HS-27A (cell line): Measurements from ENCODE around the gene NDUFB4.
"Not testable (repeated sequence)": the region's sequence is repeated elsewhere in the genome, so short reads cannot be mapped to it uniquely, and the experiment has no call there.

Experiments
- DNase-seq: peaks from one replicate; pipeline ENCODE4 v3.0.0-alpha.2; 2012; ENCODE audit warnings: low read depth, missing footprints

The NDUFB4 gene

GRCh38 chr3:120569222-120570057, 26.7 kb upstream of the NDUFB4 start:
- no peak for DNase-seq

GRCh38 chr3:120572027-120572426, 24.1 kb upstream of the NDUFB4 start:
- no peak for DNase-seq

- DNase-seq = no peak
These were observed 8.7 kb upstream of the NDUFB4 start for GRCh38 chr3:120587332-120587975.

- no peak for DNase-seq
These were observed 384 bp upstream of the NDUFB4 start for GRCh38 chr3:120595788-120596115.

GRCh38 chr3:120596853-120597223, 702 bp downstream of the NDUFB4 start:
- no peak for DNase-seq

GRCh38 chr3:120597445-120598049, 1.4 kb downstream of the NDUFB4 start:
- no peak for DNase-seq

- DNase-seq = no peak
These were observed 3.1 kb downstream of the NDUFB4 start for GRCh38 chr3:120599211-120599610.

GRCh38 chr3:120601554-120601953, 5.4 kb downstream of the NDUFB4 start:
- DNase-seq = no peak

- DNase-seq = no peak
These were observed 6.5 kb downstream of the NDUFB4 start for GRCh38 chr3:120602682-120603081.

GRCh38 chr3:120604382-120604781, 8.2 kb downstream of the NDUFB4 start:
- no peak for DNase-seq

GRCh38 chr3:120604784-120605183, 8.6 kb downstream of the NDUFB4 start:
- no peak for DNase-seq

- no peak for DNase-seq
These were observed 12.4 kb downstream of the NDUFB4 start for GRCh38 chr3:120608506-120608905.

- no peak for DNase-seq
These were observed 18.6 kb downstream of the NDUFB4 start for GRCh38 chr3:120614765-120615164.

- no peak for DNase-seq
These were observed 19.9 kb downstream of the NDUFB4 start for GRCh38 chr3:120615847-120616609.

GRCh38 chr3:120616745-120617144, 20.6 kb downstream of the NDUFB4 start:
- DNase-seq = not testable (repeated sequence)

- DNase-seq = no peak
These were observed 26.3 kb downstream of the NDUFB4 start for GRCh38 chr3:120622457-120622856.

GRCh38 chr3:120622870-120623726, 27.0 kb downstream of the NDUFB4 start:
- DNase-seq = no peak

GRCh38 chr3:120623727-120624093, 27.6 kb downstream of the NDUFB4 start:
- DNase-seq = no peak

GRCh38 chr3:120625159-120625586, 29.0 kb downstream of the NDUFB4 start:
- no peak for DNase-seq

GRCh38 chr3:120634539-120634938, 38.4 kb downstream of the NDUFB4 start:
- no peak for DNase-seq

GRCh38 chr3:120636795-120637401, 40.8 kb downstream of the NDUFB4 start:
- no peak for DNase-seq
